ENCODE measurements around the gene NUBP1. TPM values are rescaled to one million over a fixed set of nuclear protein-coding genes. Genes with fewer than 3 reads are reported as not detected.
"Not testable (repeated sequence)": the region's sequence is repeated elsewhere in the genome, so short reads cannot be mapped to it uniquely, and the experiment has no call there.

NUBP1 gene
- total and polyA plus RNA-seq, 9 of the 15 experiments (the other 6 are each of a cell fraction or from before 2014, with no cell fraction given): 17.2 to 55.1 (median 35.6) TPM

DNA sequence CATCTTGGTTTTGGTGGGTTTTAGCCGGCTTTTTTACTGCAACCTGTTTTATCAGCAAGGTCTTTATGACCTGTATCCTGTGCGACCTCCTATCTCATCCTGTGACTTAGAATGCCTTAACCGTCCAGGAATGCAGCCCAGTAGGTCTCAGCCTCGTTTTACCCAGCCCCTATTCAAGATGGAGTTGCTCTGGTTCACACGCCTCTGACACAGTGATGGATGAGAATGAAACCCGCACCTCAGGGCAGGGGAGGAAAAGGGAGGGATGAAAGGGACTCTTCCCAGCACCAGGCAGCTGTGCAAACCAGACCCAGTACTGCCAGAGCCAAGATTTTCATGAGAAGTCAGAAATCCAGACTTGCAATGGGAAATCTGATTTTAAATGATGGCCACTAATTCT lies 33.3 kb downstream of the NUBP1 start:
- FAIRE-seq; POLR2A ChIA-PET; H3K9ac ChIP-seq (ENCODE audit: insufficient read depth in 1 of 2, low read depth in 2 of 2, low read length in 2 of 2); DNase-seq (ENCODE audit: extremely low read depth in 1 of 4, low spot score in 3 of 4); ATAC-seq; H3K4me2 ChIP-seq (ENCODE audit: insufficient read depth, low read length); H3K79me2 ChIP-seq (ENCODE audit: control insufficient read depth, insufficient read depth, low read length); H2AFZ ChIP-seq (ENCODE audit: low read depth, low read length); in situ Hi-C loops (cut with MboI); H3K9me1 ChIP-seq (ENCODE audit: control insufficient read depth, insufficient read depth, low read length); H3K9me3 ChIP-seq (replicated peaks; ENCODE audit: control insufficient read depth, insufficient read depth, low read depth, low read length); H4K20me1 ChIP-seq (replicated peaks; ENCODE audit: control insufficient read depth, insufficient read depth, low read length); H3K4me1 ChIP-seq (replicated peaks in 1 of 2; ENCODE audit: control insufficient read depth in 2 of 2, insufficient read depth in 2 of 2, low read length in 2 of 2); H3K4me3 ChIP-seq; CTCF ChIA-PET (ENCODE audit: low intra/inter-chr PET ratio); H3K36me3 ChIP-seq (ENCODE audit: control insufficient read depth, insufficient read depth, low read length); H3K27ac ChIP-seq (ENCODE audit: extremely low read depth, low read depth, low read length); BruUV-seq (replicated peaks); intact Hi-C loops (cut with micrococcal nuclease); TF ChIP-seq NR4A1 (CRISPR knock-in tag; IDR thresholded peaks at IDR 0.05): not testable (repeated sequence)
- 6% methylated on average over 6 of the region's 6 CpGs for WGBS (ENCODE audit: insufficient coverage, low coverage, missing lambda C conversion rate)
- peaks cover 24 to 36% of the 10 kb centered on the region in 2 experiments for H3K27me3 ChIP-seq (ENCODE audit: control insufficient read depth in 2 of 2, insufficient read depth in 2 of 2, low read length in 2 of 2)
- 0 out of 2 replicates have a peak, but pooled peaks have one; percentile 26 for TF ChIP-seq NR4A1 (tag; IDR thresholded peaks at IDR 0.05)
- peak; percentile 42; the same call in 1 of the 2 replicates for TF ChIP-seq HDAC8 (tag; IDR thresholded peaks at IDR 0.05)
- peak; percentile 59; the same call in 1 of the 2 replicates for TF ChIP-seq MEF2D (tag; conservative IDR thresholded peaks at IDR 0.05; ENCODE audit: low read depth)
- 0 out of 2 replicates have a peak, but pooled peaks have one; percentile 36 for TF ChIP-seq PTRF (tag; IDR thresholded peaks at IDR 0.05)
- peak; percentile 62 for TF ChIP-seq PTTG1 (tag; IDR thresholded peaks at IDR 0.05; ENCODE audit: low read depth)
- TF ChIP-seq, protein P1, sequence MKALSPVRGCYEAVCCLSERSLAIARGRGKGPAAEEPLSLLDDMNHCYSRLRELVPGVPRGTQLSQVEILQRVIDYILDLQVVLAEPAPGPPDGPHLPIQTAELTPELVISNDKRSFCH (CRISPR knock-in tag; IDR thresholded peaks at IDR 0.05): not testable (repeated sequence)
- TF ChIP-seq, protein P1 (tag; IDR thresholded peaks at IDR 0.05): peak; percentile 66; the same call in 1 of the 2 replicates

Measured in K562 (cell line).